GM18499 (cell line): Measurements from ENCODE around the gene EEFSEC.

Source experiments
- ATAC-seq: cut with Tn5 transposase; IDR thresholded peaks from one replicate; pipeline ENCODE4 v1.9.1; 2021; ENCODE audit warnings: moderate number of reproducible peaks; ENCODE audit not compliant: insufficient read depth, unreplicated experiment

Gene EEFSEC, protein sequence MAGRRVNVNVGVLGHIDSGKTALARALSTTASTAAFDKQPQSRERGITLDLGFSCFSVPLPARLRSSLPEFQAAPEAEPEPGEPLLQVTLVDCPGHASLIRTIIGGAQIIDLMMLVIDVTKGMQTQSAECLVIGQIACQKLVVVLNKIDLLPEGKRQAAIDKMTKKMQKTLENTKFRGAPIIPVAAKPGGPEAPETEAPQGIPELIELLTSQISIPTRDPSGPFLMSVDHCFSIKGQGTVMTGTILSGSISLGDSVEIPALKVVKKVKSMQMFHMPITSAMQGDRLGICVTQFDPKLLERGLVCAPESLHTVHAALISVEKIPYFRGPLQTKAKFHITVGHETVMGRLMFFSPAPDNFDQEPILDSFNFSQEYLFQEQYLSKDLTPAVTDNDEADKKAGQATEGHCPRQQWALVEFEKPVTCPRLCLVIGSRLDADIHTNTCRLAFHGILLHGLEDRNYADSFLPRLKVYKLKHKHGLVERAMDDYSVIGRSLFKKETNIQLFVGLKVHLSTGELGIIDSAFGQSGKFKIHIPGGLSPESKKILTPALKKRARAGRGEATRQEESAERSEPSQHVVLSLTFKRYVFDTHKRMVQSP

DNA sequence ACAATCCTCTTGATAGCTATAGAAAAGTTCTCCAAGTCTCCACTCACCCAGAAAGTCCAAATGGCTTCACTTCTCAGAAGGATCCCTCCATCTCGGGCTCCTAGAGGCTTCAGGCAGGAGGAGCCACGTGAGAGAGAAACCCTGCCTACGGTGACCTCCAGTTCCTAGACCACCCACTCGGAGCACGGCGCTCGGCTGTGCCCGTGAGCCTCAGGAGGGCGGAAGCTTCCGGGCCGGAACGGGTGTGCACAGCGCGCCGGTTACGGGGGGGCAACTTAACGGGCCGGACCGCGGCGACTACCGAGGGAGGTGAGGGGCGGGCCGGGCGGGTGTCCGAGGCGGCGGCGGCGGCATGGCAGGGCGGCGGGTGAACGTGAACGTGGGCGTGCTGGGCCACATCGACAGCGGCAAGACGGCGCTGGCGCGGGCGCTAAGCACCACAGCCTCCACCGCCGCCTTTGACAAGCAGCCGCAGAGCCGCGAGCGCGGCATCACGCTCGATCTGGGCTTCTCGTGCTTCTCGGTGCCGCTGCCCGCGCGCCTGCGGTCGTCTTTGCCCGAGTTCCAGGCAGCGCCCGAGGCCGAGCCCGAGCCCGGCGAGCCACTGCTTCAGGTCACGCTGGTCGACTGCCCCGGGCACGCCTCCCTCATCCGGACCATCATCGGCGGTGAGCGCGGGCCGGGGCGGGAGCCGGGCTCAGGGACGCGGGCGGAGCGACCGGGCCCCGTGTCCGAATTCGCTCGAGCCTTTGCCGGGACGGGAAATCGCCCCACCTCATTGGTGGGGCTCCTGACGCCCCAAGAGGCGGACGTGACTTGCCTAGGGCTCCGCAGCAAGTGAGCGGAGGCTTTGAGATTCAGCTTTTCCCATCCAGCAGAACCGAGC, at the start of gene EEFSEC:
Gene EEFSEC, plus strand, starts transcription at position 326 of the 886 bp plus-strand sequence. Its CDS starts 27 bp downstream, at position 353.
- peak; percentile 69 for ATAC-seq

- ATAC-seq = no peak
Measured at GRCh38 chr3:128107834-128108233, 45.4 kb upstream of the EEFSEC start.

DNA sequence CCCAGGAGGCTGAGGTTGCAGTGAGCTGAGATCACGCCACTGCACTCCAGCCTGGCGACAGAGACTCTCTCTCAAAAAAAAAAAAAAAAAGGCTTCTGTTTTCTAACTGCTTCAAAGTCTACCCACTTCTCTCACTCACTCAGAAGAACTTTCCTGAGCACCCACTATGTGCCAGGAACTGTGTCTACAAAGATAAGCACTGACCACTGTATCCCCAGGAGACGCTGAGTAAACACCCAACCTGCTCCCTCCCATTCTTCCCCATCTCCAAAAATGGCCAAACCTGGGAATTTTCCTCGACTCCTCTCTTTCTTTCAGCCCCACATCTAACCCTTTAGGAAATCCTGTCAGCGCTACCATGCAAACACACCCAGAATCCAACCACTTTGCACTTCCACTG, 42.1 kb upstream of the EEFSEC start:
- ATAC-seq = no peak

DNA sequence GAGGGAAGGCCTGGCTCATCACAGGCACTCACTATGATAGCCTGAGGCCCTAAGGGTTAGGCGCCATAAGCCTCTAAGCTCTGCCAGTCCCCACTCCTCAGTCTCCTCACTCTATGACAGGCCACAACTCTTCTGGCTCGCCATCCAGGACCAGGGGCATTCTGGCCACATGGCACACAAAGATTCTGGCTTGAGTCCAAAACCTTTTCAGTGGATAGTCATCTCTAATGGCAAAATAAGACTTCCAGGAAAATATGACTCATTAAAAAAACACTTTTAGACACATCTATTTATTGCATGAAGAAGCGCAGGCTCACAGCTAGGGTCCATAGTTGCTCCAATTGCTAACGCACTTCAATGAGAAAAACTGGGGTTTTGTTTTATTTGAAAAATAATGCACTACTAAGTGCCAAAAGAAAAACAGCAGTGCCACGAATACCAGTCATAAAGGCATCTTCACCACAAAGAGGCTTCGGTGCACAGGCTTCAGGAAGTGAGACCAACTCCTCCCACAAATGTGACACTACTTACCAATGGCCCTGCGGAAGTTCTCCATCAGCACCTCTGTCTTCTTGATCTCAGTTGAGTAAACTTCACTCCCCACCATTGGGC, 40.8 kb upstream of the EEFSEC start:
- no peak for ATAC-seq

GRCh38 chr3:128113817-128114794, 39.2 kb upstream of the EEFSEC start:
- ATAC-seq = no peak

DNA sequence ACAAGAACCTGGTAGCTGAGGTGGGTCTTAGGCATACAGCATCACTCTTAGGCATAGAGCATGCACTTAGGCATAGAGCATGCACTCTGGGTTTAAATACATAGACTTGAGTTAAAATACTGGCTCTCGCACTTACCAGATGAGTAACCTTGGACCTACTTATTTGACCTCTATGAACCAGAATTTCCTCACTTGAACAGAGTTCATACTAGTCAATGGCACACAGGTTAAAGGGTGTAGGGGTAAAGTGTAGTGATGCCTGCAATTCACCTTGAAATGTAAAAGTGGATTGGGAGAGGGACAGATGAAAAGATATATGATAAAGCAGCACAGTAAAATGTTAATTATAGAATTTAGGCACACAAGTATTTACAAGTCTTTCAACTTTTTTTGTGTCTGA, 31.3 kb upstream of the EEFSEC start:
- ATAC-seq = no peak

DNA sequence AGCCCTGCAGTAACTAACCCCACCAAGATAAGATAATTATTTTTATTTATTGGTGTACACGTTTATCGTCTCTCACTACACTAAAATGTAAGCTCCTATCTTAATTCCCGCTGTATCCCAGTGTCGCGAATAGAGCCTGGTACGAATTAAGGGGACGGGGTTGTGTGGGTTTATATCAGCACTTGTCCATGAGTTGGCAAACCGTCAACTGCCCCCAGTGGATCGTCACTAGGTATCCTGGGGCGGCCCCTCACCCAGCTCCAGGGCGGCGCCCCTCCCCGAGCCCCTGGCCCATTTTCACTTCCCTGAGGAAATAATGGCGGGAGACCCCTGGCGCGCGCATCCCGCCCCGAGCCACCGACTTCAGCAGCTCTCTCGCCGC, 30.1 kb upstream of the EEFSEC start:
- ATAC-seq = no peak

GRCh38 chr3:128123538-128124368, 29.5 kb upstream of the EEFSEC start, which contains the start of gene RUVBL1:
TSS of gene RUVBL1 (minus strand) at chr3:128123812. CDS start at chr3:128123724, 88 bp downstream.
- peak; percentile 91 for ATAC-seq

DNA sequence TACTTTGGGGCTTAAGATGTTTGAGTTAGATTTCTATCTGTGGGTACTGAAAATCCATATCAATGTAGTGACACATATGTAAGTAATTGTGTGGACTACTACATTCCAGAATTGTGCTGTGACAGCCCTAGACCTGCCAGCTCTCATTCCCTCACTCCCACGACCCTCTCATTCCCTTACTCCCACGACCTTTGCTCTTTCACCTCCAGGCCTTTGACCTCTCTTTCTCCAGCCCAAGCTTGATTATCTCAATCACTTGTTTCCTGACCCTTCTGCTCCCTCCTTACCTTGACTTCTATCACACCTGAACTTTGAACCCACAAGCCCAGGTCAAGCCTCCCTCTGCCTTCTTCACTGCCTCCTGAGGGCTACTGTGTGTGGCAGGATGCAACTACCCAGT, 26.0 kb upstream of the EEFSEC start:
- ATAC-seq = no peak

- ATAC-seq = no peak
Measured at GRCh38 chr3:128128251-128128650, 25.0 kb upstream of the EEFSEC start.

DNA sequence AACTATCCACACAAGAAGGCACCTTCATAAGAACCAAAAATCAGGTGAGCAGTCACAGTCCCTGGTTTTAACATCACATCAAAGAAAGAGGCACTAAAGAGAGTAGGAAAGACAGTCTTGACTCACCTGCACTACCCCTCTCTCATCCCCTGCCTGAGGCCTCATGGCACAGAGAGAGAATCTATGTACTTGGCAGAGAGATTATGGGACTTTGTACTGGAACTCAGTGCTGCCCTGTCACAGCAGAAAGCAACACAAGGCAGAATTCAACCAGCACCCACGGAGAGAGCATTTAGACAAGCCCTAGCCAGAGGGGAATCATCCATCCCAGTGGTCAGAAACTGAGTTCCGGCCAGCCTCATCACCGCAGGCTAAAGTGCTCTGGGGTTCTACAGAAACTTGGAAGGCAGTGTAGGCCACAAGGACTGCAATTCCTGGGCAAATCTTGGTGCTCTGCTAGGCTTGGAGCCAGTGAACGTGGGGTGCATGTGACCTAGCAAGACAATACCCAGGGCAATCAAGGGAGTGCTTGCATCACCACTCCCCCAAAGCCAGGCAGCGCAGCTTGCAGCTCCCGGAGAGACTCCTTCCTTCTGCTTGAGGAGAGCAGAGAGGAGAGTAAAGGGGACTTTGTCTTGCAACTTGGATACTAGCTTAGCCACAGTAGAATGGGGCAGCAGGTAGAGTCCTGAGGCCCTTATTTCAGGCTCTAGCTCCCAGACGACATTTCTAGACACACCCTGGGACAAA, 21.2 kb upstream of the EEFSEC start:
- no peak for ATAC-seq

DNA sequence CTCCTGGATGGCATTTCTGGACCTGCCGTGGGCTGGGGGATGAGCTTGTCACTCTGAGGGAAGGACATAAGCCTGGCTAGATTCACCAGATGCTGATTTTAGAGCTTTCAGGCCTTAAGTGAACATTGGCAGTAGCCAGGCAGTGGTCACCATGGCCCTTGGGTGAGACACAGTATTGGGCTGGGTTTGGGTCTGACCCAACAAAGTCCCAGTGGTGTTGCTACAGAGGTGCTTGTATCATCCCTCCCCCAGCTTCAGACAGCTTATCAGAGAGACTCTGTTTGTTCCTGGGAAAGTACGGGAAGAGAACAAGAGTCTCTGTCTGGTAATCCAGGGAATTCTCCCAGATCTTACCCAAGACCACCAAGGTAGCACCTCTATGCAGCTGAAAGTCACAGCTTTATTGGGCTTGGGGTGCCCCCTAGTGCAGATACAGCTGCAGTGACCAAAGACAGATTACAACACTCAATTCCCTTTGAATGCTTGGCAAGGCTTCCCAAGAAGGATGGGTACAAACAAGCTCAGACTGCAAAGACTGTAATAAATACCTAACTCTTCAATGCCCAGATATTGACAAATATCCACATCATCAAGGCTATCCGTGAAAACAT, 19.9 kb upstream of the EEFSEC start:
- ATAC-seq = no peak

DNA sequence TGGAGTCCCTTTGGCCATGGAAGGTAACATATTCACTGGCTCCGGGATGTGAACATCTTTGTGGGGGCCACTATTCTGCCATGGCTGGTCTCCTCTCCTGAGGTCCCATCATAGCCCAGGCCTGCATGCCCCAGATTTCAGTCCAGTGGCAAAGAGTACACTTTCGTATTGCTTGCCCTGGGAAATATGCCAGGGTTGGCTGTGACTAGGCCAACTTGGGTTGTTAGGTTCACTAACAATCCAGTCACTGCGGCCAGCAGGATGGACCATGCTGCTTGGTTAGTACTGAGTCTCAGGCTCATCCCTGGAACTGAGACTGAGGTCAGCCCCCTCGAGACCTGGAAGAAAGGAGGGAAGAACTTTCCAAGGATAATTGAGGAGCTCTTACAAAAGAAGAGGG, 9.8 kb upstream of the EEFSEC start:
- ATAC-seq = no peak

DNA sequence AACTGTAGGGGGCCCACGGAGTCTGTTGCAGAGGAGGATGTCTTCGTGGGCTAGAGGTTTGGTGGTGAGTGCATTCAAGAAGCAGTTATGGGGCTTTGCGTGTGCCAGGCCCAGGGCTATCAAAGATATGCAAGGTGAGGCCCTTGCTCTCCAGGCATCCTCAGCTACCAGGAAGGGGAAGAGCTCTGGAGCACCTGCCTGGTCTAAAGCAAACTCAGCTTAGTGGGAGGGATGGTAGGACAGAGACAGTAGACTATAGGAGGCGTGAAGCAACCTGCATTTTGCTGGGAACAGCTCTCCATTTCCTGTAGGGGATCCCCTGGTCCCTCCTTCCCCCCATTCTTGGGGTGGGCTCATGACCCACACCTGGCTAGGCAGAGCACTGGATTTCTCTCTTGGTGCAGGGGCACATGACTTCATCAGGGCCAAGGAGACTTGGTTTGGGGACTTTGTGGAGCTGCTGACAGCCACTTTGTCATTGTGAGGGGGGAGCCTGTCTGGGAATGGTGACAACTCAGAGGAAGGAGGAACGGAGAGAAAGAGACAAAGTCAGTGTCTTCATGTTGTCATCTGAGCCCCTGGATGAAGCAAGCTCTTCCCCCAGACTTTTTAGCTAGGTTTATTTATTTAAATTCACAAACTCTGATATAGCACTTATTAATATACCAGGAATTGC, 8.6 kb upstream of the EEFSEC start:
- no peak for ATAC-seq

DNA sequence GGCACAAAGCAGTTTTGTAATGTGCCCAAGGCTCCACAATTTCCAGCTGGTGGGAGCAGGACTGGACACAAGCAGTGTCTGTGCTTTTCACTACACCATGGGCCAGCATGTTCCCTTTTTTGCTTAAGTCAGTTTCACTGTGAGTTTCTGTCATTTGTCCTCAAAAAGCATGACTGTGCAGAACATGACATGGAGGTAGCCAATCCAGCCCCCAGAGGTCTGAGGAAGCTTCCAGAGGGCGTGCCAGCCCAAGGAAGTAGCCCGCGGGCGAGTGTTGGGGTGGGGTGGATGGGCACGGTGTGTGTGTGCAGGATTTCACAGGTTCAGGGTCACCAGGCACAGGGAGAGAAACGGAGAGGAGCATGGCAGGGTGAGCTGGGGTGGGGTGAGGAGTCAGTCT, 8.0 kb upstream of the EEFSEC start:
- ATAC-seq = no peak

- ATAC-seq = no peak
Measured at GRCh38 chr3:128146201-128146600, 7.1 kb upstream of the EEFSEC start.

DNA sequence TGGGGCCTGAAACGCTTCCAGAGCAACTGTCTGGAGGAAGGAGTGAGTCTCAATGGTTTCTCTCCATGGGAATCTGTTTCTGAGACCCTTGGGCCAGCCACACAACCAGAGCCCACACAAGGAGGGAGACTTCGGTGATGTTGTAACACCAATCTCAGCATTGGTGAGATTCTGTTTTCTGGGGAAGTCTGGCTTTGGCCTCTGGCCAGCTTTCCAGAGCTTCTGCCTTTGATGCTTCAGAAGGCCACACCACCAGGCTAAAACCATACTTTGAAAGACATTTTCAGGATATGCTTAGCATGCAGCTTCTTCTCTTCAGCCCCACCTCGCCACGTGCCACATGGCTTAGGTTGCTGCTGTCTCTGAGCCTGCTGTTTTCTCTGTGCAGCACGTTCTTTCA, 3.6 kb upstream of the EEFSEC start:
- ATAC-seq = no peak
